WTC11 (cell line): Measurements from ENCODE around the gene PDZD2. TPM values are rescaled to one million over a fixed set of nuclear protein-coding genes. Genes with fewer than 3 reads are reported as not detected.

Experiments used
- ATAC-seq: fragments of 200-7000 bp; cut with Tn5 transposase; 2 replicates; pipeline ENCODE4 v1.10.0; 2021; ENCODE audit warnings: mild to moderate bottlenecking, moderate library complexity
- CTCF ChIA-PET: fragments of 300-600 bp; sonication (Branson Sonifier 250); formaldehyde crosslinking; loops from one replicate; lab custom pipeline; 2021; ENCODE audit warnings: antibody characterized with exemption; lab: Charles Lee
- POLR2A ChIA-PET: fragments of 350-600 bp; sonication (Branson Sonifier 250); formaldehyde crosslinking; loops from one replicate; lab custom pipeline; 2021; ENCODE audit warnings: antibody characterized with exemption; lab: Charles Lee
- DNase-seq: peaks from one replicate; pipeline ENCODE4 v3.0.0; 2021; ENCODE audit warnings: low spot score
- H3K27ac Mint-ChIP-seq: 2 replicates; pipeline ENCODE4 v1.8.0; 2021; ENCODE audit warnings: mixed read lengths
- H3K27me3 Mint-ChIP-seq: 2 replicates; pipeline ENCODE4 v1.8.0; 2021; ENCODE audit warnings: low read depth, mild to moderate bottlenecking, moderate library complexity, mixed read lengths
- H3K36me3 Mint-ChIP-seq: 2 replicates; pipeline ENCODE4 v1.8.0; 2021; ENCODE audit warnings: mixed read lengths
- H3K4me1 Mint-ChIP-seq: 2 replicates; pipeline ENCODE4 v1.8.0; 2022; ENCODE audit warnings: mixed read lengths
- H3K4me3 Mint-ChIP-seq: 2 replicates; pipeline ENCODE4 v1.8.0; 2021; ENCODE audit warnings: mild to moderate bottlenecking, moderate library complexity, mixed read lengths
- H3K9me3 Mint-ChIP-seq: 2 replicates; pipeline ENCODE4 v1.8.0; 2021; ENCODE audit warnings: mixed read lengths
- ATF6 ChIP-seq: sonication (generic); formaldehyde crosslinking; IDR thresholded peaks from 2 replicates; pipeline ENCODE4 v1.8.1; 2023; ENCODE audit warnings: mild to moderate bottlenecking, missing genetic modification reagents
- CREB1 ChIP-seq: sonication (generic); formaldehyde crosslinking; IDR thresholded peaks from 2 replicates; pipeline ENCODE4 v1.8.0; 2023; ENCODE audit warnings: mild to moderate bottlenecking, missing genetic modification reagents
- E2F5 ChIP-seq: sonication (generic); formaldehyde crosslinking; IDR thresholded peaks from 2 replicates; pipeline ENCODE4 v1.8.1; 2022; ENCODE audit warnings: mild to moderate bottlenecking, moderate library complexity, missing genetic modification reagents
- EMX1 ChIP-seq: fragments of 250-450 bp; sonication (Bioruptor Pico); IDR thresholded peaks from 2 replicates; pipeline ENCODE4 v1.8.0; 2021; ENCODE audit warnings: mild to moderate bottlenecking
- GTF2I ChIP-seq: fragments of 250-450 bp; sonication (Bioruptor Pico); conservative IDR thresholded peaks from 2 replicates; pipeline ENCODE4 v1.4.0; 2021; ENCODE audit warnings: mild to moderate bottlenecking
- HMGA2 ChIP-seq: fragments of 250-450 bp; sonication (Bioruptor Pico); IDR thresholded peaks from 2 replicates; pipeline ENCODE4 v1.4.0; 2021; ENCODE audit warnings: mild to moderate bottlenecking, moderate library complexity
- MYBL2 ChIP-seq: sonication (generic); formaldehyde crosslinking; IDR thresholded peaks from 2 replicates; pipeline ENCODE4 v1.8.1; 2023; ENCODE audit warnings: mild to moderate bottlenecking, moderate library complexity, missing genetic modification reagents
- NFYB ChIP-seq: sonication (generic); formaldehyde crosslinking; conservative IDR thresholded peaks from 2 replicates; pipeline ENCODE4 v1.8.0; 2022; ENCODE audit warnings: low read depth, missing genetic modification reagents
- NR2C2 ChIP-seq: sonication (generic); formaldehyde crosslinking; IDR thresholded peaks from 2 replicates; pipeline ENCODE4 v1.8.0; 2022; ENCODE audit warnings: mild to moderate bottlenecking, missing genetic modification reagents
- OVOL2 ChIP-seq: fragments of 250-450 bp; sonication (Bioruptor Pico); IDR thresholded peaks from 2 replicates; pipeline ENCODE4 v1.9.0; 2021; ENCODE audit warnings: mild to moderate bottlenecking, borderline replicate concordance
- RORB ChIP-seq: fragments of 250-450 bp; sonication (Bioruptor Pico); IDR thresholded peaks from 2 replicates; pipeline ENCODE4 v1.9.0; 2021; ENCODE audit warnings: mild to moderate bottlenecking
- SMAD3 ChIP-seq: sonication (generic); formaldehyde crosslinking; IDR thresholded peaks from 2 replicates; pipeline ENCODE4 v1.8.0; 2022; ENCODE audit warnings: missing genetic modification reagents, mild to moderate bottlenecking, borderline replicate concordance
- SOX15 ChIP-seq: fragments of 250-450 bp; sonication (Bioruptor Pico); IDR thresholded peaks from 2 replicates; pipeline ENCODE4 v1.9.0; 2021; ENCODE audit warnings: mild to moderate bottlenecking
- ZMAT4 ChIP-seq: fragments of 250-450 bp; sonication (Bioruptor Pico); IDR thresholded peaks from 2 replicates; pipeline ENCODE4 v1.9.0; 2021; ENCODE audit warnings: mild to moderate bottlenecking
- ZNF138 ChIP-seq: sonication (generic); formaldehyde crosslinking; conservative IDR thresholded peaks from 2 replicates; pipeline ENCODE4 v1.8.1; 2022; ENCODE audit warnings: mild to moderate bottlenecking, moderate library complexity, missing genetic modification reagents
- ZNF219 ChIP-seq: sonication (generic); formaldehyde crosslinking; IDR thresholded peaks from 2 replicates; pipeline ENCODE4 v1.8.0; 2023; ENCODE audit warnings: missing genetic modification reagents, mild to moderate bottlenecking, borderline replicate concordance
- ZNF396 ChIP-seq: fragments of 250-450 bp; sonication (Bioruptor Pico); IDR thresholded peaks from 2 replicates; pipeline ENCODE4 v1.8.0; 2021; ENCODE audit warnings: mild to moderate bottlenecking, moderate library complexity, borderline replicate concordance
- total RNA-seq: library from RNA; stranded (reverse); gene quantifications from 3 replicates; pipeline ENCODE4 v1.2.3, GENCODE V29; 2021
- TF ChIP-seq, protein P1 (sequence below): fragments of 250-450 bp; sonication (Bioruptor Pico); conservative IDR thresholded peaks from 2 replicates; pipeline ENCODE4 v1.9.0; 2021; ENCODE audit warnings: mild to moderate bottlenecking

PDZD2 gene
- total RNA-seq, 1 experiment from 2014 or later, result 11.4 TPM

GRCh38 chr5:31827867-31828266 lies 188.9 kb downstream of the PDZD2 start (continued):
- TF ChIP-seq E2F5 (CRISPR knock-in tag) (no peak), ATF6 (CRISPR knock-in tag) (no peak), ZMAT4 (CRISPR knock-in tag) (no peak), GTF2I (CRISPR knock-in tag) (no peak), RORB (no peak), ZNF219 (CRISPR knock-in tag) (no peak), NR2C2 (CRISPR knock-in tag) (no peak)

DNA sequence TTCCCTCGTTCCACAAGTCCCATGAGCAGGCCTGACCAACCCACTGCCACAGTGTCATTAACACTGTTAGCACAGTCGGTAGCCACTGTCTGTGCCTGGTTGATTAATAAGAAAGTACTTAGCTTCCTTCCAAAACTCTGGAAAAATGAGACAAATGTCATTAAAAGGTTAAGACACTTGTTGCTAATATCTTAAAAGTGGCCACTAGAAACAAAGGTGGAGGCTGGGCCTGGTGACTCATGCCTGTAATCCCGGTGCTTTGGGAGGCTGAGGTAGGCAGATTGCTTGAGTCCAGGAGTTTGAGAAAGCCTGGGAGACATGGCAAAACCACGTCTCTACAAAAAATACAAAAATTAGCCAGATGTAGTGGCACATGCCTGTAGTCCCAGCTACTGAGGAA lies 194.0 kb downstream of the PDZD2 start:
- H3K9me3 Mint-ChIP-seq, result peaks cover 25% of the 10 kb centered on the region
- no peak overlapping the region for H3K27ac Mint-ChIP-seq
- H3K4me3 Mint-ChIP-seq, result no peak overlapping the region
- CTCF ChIA-PET, result interaction anchor here (1.0 to 1.2 kb wide), 2 partner anchors 24 to 260 kb away, joined by 3 to 8 read pairs; no protein-coding TSS in a partner anchor
- H3K27me3 Mint-ChIP-seq, result no peaks in the 10 kb centered on the region
- peaks cover 16% of the 10 kb centered on the region for H3K36me3 Mint-ChIP-seq
- TF ChIP-seq CREB1 (CRISPR knock-in tag) (no peak), SMAD3 (CRISPR knock-in tag) (no peak), HMGA2 (CRISPR knock-in tag) (no peak), MYBL2 (CRISPR knock-in tag) (no peak), ZNF138 (no peak), NFYB (CRISPR knock-in tag) (no peak), EMX1 (CRISPR knock-in tag) (no peak), ZNF396 (no peak), OVOL2 (CRISPR knock-in tag) (no peak)
- TF ChIP-seq, protein P1, sequence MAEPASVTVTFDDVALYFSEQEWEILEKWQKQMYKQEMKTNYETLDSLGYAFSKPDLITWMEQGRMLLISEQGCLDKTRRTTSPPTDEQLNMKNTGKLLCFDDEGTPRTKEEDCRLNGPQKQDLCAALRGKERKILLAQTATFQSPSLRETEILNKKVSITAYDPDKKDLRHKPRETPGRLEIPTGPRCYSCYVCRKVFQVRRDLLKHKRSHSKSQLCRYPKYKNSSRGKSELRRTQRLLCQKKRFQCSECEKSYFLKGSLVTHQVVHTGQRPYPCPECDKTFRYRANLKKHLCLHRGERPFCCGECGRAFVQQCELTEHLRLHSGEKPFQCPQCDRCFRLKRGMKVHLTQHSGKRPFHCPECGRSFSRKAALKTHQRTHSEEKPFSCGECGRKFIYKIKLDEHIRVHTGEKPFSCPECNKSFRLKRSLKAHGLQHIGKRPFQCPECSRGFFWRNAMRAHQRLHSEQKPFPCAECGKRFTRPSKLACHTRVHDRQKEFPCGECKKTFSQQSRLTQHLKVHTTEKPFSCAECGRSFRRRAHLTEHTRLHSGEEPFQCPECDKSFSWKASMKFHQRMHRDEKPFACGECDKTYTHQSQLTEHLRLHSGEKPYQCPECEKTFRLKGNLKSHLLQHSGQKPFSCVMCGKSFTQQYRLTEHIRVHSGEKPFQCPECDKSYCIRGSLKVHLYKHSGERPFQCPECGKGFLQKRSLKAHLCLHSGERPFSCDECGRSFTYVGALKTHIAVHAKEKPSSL (CRISPR knock-in tag), result no peak
- no peak for ATAC-seq
- DNase-seq, result no peak
- POLR2A ChIA-PET, result no interaction called here
- H3K4me1 Mint-ChIP-seq, result no peaks in the 10 kb centered on the region

DNA sequence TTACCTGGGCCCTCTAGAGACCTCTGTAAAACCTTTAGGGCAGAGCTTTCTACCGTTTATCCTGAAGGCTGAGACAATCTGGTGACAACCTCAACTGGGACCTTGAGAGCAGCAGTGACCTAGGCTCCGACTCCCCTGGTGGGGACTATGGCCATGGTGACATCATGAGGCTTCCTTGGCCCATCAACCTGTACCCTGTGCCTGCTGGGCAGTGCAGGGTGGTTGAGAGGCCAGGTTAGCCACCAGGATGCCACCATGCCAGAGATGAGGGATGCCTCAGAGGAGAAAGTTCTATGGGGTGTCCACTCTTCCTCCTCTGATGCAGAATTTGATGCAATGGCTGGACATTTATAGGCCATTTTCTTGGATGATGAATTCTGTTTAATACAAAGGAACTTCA lies 194.8 kb downstream of the PDZD2 start:
- Mint-ChIP-seq H3K4me1 (peaks cover 6% of the 10 kb centered on the region; the same call in 1 of the 2 replicates), H3K9me3 (peaks cover 17% of the 10 kb centered on the region), H3K27ac (no peak overlapping the region), H3K4me3 (no peak overlapping the region), H3K27me3 (no peaks in the 10 kb centered on the region)
- ChIA-PET POLR2A (no interaction called here), CTCF (interaction anchor here (1.0 to 1.2 kb wide), 2 partner anchors 25 to 259 kb away, joined by 3 to 8 read pairs; no protein-coding TSS in a partner anchor)
- ATAC-seq, result no peak
- TF ChIP-seq ZNF396 (no peak), SOX15 (CRISPR knock-in tag) (no peak)
- TF ChIP-seq, all 79 proteins: peak for 0
- H3K36me3 Mint-ChIP-seq, result peaks cover 9% of the 10 kb centered on the region
- no peak for DNase-seq
